Ammon's horn (tissue), 1 donor: ENCODE results near the gene CPVL.

Experiments used
- DNase-seq: peaks from one replicate; pipeline ENCODE4 v3.0.0-alpha.2; 2016; ENCODE audit warnings: low spot score

CPVL gene

DNA sequence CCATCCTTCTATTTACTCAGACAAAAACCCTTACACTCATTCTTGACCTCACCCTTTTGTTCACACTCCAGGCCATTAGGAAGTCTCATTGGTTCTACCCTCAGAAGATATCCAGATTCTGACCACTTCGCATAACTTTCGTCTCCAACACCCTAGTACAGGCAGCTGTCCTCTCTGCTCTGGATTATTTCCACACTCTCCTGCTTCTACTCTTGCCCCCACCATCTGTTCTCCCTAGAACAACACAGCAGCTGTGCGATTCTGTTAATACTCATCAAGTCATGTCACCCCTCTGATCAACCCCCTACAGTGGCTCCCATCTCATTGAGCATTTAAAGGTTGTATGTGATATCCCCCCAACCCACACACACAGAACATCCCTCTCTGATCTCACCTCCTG lies 172.7 kb downstream of the CPVL start:
- no peak for DNase-seq

DNA sequence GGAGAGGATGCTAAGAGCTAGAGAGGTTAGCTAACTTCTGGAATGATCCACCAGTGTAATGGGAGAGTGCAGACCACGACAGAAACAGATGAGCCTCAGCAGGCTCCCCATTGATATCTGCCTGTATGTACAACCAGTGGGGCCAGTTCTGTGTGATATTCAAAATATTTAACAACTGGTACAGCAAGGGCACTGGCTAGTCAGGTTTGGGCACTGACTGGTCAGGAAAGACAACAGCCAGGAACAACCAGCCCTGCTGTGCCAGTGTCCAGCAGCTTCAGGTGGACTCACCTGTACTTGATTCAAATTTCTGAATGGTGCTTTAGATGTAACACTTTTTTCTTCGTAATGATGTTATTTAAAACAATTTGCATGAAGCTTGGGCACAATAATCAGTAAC lies 182.3 kb downstream of the CPVL start:
- DNase-seq: no peak

DNA sequence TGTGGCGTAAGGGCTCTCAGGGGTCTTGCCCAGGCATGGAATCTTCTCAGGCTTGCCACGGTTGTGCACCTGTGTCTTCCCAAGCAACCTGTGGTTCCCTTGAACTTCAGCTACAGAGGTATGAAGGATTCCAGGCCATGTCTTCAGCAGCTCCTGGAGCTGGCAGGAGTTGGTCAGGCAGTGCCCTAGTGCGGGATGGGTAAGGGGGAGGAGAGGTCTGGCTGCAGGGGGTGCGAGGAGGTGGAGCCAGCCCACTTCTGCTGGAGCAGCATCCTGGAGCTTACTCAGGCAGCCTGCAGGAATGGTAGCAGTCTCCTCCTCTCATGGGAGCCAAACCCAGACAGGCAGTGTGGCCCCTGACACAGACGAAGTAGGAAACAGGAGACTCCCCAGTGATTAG lies 184.4 kb downstream of the CPVL start:
- DNase-seq: no peak

DNA sequence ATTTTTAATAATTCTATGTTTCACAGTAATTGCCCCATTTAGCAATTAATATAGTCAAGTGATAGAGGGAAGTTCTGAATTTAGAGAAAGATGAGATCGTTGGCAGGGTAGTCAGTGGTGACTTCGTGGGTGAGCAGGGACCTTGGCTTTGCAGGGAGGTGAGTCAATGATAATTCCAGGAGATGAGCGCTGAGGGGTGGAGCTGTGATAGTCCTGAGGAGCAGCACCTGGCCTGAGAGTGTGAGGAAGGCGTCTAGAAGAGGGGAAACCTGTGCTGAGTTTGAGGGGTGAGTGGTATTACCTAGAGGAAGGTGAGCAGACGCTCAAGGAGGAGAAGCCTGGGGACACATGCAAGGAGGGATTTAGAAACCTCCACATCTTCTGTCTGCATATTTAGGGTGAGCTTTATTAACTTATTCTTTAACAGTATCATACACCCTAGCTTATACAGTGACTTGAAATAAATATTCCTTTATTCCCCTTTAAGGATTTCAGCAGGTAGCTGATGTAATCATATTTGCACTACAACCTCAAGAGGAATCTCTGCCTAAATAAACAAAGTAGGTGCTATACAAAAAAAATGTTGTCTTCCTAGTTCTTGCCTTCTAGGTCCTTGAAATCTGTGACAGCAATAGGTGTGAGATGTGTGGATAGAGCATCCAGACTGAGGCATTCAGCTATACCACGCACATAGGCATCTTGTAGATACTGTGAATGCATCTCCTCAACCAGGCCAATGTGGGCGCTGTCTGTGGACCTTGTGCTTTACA lies 186.1 kb downstream of the CPVL start:
- DNase-seq: no peak

DNA sequence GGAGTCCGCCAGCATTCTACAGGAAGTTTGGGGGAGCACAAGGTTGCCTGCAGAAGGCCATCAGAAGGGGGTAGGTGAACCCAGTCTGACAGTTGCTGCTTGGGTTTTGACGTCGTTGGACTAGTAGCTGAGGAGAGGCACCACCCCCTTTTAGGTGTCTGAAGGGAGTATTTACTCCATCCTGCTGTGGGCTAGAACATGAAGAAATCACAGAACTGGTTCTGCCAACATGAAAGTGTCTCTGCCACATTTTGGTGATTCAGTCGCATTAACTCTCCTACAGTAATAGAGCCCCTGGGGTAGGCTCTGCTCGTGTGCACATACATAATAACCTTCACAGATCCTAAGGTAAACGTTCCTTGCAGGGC lies 187.4 kb downstream of the CPVL start:
- DNase-seq: no peak

DNA sequence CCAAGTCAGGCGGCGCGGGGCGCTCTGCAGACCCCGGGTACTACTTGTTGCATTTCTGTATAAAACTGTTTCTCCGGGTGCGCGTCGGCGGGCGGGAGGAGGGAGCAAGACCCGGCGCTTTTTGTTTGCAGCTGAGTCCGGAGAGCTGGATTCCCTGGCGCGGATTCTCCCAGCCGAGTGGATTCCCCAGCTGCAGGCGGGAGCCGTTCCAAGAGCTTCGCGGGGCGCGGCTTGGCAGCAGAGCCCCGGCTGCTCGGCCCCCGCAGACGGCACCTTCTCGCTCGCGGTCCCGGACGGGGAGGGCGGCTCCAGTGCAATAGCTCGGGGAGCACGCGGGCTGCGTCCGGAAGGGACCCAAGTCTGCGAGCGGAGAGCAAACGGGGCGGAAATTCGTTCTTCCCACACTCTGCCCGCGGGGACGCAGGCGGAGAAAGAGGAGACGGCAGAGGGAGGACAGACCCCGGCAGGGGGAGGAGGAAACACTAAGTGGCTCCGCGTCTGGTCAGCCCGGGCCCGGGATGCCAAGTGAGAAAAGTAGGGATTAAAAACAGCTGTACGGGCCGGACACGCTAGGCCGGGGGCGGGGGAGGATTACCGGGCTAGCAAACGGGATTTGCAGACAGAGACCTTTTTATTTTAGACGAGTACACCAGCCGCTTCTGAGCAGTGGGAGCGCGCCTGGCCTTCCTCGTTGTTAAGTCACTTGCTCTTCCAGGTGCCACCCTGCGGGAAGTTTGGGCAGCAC lies 187.9 kb downstream of the CPVL start, which contains the start of gene TRIL:
TRIL (minus strand) TSS at position 96 of the 745 bp plus-strand sequence. CDS start 284 bp downstream, outside the sequence.
- DNase-seq: peak; percentile 76

DNA sequence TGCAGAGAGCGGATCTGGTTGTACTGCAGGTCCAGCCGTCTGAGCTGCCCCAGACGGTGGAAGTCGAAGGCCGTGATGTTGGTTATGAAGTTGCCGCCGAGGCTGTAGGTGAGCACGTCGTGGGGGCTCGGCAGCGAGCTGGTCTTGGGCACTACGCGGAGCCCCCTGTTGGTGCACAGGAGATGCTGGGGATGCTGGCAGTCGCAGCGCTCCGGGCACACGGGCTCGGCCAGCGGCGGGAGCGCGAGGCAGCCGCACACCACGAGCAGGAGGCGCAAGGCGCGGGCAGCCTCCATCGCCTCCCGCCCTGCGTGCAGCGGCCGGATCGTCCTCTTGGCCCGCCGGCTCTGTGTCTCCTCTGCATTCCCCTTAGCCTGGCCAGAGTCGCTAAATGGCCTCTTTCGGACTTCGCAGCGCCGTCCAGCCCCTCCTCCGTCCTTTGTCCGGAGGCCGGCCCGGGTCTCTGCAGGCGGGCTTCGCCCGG lies 188.5 kb downstream of the CPVL start:
- DNase-seq: peak; percentile 40

DNA sequence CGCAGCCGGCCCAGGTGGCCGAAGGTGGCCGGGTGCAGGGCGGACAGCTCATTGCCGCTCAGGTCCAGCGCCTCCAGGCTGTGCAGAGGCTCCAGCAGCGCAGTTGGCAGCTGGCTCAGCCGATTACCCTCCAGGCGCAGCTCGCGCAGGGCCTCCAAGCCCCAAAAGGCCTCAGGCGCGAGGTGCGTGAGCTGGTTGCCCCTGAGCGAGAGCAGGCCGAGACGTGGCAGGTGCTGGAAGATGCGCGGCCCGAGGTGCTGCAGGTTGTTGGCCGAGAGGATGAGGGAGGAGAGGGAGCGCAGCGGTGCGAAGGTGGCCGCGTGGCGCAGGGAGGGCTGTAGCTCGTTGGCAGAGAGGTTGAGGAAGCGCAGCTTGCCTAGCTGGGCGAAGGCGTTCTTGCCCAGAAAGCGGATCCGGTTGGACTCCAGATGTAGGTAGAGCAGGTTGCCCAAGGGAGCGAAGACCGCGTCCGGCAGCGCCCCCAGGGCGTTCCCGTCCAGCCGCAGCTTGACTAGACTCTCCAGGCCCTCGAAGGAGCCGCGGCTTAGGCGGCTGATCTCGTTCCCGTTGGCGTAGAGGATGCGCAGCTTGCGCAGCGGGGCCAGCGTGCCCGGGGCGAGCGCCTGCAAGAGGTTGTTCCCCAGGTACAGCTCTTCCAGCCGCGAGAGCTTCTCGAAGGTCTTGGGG lies 189.1 kb downstream of the CPVL start:
- DNase-seq: peak; percentile 20

DNA sequence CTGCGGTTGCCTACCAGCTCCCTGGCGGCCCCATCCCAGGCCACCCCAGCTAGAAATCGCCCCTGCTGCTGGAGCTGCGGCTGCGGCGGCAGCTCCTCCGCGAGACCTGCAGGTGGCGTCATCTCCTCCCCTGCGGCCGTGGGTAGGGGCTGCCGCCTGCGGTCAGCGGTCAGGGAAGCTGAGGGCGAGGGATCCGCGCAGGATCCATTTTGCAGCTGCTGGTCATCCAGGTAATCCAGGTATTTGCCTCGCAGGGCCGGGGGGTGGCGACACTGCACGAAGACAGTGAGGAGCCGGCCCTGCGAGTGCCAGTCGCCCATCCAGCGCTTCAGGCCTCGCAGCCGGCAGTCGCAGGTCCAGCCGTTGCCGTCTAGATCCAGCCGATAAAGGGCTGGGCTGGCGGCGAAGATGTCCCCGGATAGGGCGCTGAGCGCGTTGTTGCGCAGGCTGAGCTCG lies 189.7 kb downstream of the CPVL start:
- DNase-seq: peak; percentile 71

DNA sequence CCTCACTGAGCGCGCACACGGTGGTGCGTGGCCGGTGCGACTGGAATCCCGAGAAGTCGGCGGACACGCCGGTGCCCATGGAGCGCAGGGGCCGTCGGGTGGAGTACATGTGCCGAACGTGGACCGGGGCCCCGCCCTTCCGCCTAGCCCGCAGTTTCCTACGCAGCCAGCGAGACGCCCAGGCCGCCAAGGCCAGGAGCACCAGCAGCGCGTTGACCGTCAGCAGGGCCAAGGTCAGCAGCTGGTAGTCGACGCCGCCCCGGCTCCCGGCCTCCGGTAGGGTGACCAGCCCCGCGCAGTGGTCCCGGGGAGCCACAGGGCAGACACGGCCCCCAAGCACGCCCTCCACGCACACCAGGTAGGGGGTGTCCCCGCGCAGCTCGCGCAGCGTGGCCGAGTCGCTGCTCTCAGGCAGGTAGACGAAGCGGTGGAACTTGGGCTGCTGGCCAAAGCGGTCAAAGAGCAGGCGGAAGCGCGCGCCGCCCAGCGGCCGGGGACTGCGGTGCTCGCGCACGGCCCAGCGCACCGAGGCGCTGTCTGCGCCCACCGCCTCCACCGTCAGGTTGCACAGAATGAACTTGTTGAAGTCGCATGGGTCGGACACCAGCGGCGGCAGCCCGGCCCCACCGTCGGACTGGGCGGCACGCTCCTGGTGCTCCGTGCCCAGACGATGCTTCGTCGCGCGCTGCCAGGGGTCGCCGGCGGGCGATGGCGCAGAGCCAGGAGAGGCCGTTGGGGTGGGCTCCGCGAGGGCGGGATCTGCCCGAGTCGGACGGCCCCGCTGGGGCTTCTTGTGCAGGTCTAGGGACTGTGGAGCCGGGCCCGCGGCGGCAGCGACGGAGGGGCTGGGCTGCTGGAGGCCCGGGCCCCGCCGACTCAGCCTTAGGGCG lies 190.4 kb downstream of the CPVL start:
- DNase-seq: peak; percentile 61

DNA sequence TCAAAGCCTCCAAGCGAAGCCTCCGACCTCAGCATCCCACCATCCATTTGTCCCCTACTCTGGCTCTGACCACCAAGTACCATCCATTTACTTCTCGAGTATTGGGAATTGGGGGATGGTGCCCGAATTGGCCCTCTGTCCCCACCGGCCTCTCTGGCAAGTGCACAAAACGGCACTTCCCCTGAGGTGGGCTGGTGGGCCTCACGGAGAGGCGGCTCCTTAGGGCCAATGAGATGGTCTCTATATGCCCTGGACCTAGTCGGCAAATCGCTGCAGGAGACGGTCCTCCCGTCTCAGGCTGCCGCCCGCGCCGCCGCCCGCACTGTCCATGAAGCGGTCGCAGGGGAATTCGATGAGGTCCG lies 191.0 kb downstream of the CPVL start:
- DNase-seq: no peak

DNA sequence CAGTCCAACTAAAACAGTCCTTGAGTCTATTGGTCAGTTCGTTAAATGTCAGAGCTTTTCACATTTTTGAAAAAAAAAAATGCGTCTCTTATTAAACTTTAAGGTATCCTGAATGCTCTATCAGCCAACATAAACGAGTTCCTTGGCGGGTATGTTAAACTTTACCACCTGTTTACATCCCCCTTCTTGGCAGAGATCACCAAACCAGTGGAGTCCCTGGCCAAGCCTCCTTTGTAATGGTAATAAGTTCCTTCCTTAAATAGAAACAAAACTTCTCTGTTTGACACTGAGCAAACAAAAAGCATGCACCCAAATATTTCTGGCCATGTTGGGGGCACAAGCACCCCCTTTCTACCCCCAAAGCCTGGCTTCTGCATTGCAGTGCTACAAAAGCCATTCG lies 191.4 kb downstream of the CPVL start:
- no peak for DNase-seq

DNA sequence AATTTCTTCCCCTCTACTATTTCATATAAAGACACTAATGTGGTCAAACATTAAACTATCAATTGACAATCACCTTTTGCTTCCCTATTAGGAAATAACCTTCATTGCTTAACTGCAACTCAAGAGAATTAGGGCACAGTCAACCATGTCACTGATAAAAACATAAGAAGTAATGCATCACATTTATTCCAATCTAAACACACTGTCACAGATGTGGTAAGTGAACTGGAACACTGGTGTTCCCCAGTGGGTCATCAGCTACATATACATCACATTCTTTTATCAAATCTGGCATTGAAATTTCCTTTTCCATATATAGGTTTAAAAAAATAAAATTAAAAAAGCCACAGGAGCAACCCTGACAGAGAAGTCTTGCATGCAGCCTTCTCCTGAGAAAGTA lies 191.9 kb downstream of the CPVL start:
- DNase-seq: no peak

DNA sequence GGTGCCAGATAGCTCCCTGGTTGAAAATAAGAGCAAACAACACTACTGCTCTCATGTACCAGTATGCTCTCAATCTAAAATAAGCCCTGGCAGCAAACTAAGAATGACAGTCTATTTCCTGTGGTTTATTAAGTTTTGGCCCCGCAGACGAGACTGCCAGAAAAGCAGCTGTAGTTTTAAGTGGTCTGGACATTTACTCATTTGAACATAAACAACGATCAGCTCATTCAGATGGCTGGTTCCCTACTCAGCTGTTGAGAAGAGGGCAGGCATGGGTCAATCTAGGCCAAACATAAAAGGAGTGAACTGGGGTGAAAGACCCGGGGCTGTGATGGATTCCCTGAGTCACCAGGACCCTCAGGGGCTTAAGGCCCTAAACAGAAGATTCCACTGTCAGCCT lies 192.7 kb downstream of the CPVL start:
- no peak for DNase-seq
